Cardiac ventricle fibroblast (primary cell): ENCODE data around the gene ZNF816. TPM values are rescaled to one million over a fixed set of nuclear protein-coding genes. Genes with fewer than 3 reads are reported as not detected.

Experiments used
- total RNA-seq: library from RNA; depleted of rRNA; stranded (reverse); fragments of >200 nt; gene quantifications from 2 replicates; pipeline ENCODE4 v1.2.3, GENCODE V29; 2015

Gene ZNF816
- 2.1 and 5.4 TPM in 2 replicates for total RNA-seq

GRCh38 chr19:52962394-52963246 is at the start of gene ZNF816:
TSS of gene ZNF816 (minus strand) at chr19:52962881. CDS start at chr19:52956089, 6,792 bp downstream.

DNA sequence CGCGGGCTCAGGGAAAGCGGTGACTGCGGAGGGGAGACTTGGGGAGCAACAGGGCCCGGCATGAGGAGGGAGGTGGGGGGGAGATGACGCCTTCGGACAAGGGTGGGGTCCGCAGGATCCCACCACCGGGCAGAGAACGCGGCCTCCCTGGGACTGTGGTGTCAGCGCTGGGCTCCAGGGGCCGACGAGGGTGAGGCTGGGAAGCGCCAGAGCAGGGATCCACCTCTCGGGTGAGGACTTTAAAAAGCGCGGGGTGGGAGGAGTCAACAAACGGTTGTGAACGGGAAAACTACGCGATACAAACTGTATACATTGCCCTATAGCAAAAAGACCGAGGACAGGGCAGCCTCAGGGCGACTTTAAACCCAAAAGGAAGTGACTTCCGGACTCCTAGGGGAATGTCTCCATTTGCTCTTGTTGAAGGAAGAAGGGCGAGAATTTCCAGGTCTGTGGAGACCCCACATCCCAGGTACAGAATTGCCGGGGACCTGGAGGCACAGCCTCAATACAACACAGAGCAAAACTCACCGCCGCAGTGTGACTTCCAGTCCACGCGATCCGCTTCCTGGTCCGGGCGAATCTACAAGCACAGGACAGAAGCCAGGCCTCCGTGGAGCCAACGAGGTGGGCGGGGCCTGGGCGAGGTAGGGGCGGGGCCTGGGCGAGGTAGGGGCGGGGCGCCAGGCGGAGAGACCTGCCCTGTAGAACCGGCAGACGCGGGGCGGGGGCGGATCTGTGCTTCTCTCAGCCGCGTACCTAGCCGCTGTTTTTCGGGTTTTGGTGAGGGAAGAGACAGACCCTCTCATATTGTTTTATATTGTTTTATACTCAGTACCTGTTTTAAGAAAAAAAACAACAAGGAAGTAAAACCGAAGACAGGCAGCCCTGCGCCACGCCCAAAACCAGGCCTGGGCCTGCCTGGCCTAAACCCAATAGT is 39.6 kb downstream of the ZNF816 start, which contains the start of gene ZNF888:
TSS of gene ZNF888 (minus strand) at position 588 of the 937 bp plus-strand sequence. CDS start 5,555 bp downstream, outside the sequence.

Other genes starting within 250 kb of the ZNF816 start
- 6.1 and 11.4 TPM in 2 replicates for gene ZNF611, start 227.8 kb downstream of the ZNF816 start, total RNA-seq
- 2.2 and 3.9 TPM in 2 replicates for gene ZNF600, start 176.1 kb downstream of the ZNF816 start, total RNA-seq
- gene ZNF28, start 141.2 kb downstream of the ZNF816 start, total RNA-seq, result 5.9 and 11.1 TPM in 2 replicates
- 6.9 and 8.3 TPM in 2 replicates for gene ZNF468, start 105.3 kb downstream of the ZNF816 start, total RNA-seq
- 4.2 and 5.4 TPM in 2 replicates for gene ZNF320, start 65.2 kb downstream of the ZNF816 start, total RNA-seq
- 2.4 and 2.8 TPM in 2 replicates for gene ZNF888, start 39.5 kb downstream of the ZNF816 start, total RNA-seq
- gene ERVV-1, start 51.0 kb upstream of the ZNF816 start, total RNA-seq, result not detected in 2 replicates
- gene ERVV-2, start 81.9 kb upstream of the ZNF816 start, total RNA-seq, result not detected in 2 replicates
- gene ZNF160, start 140.5 kb upstream of the ZNF816 start, total RNA-seq, result 18.5 and 20.3 TPM in 2 replicates
- gene ZNF415, start 170.0 kb upstream of the ZNF816 start, total RNA-seq, result 4.5 and 9.0 TPM in 2 replicates
- 5.4 and 7.6 TPM in 2 replicates for gene ZNF347, start 196.2 kb upstream of the ZNF816 start, total RNA-seq
- gene ZNF665, start 230.5 kb upstream of the ZNF816 start, total RNA-seq, result 1.7 and 2.5 TPM in 2 replicates